ENCODE data around the gene HHATL. TPM values are rescaled to one million over a fixed set of nuclear protein-coding genes. Genes with fewer than 3 reads are reported as not detected.

HHATL gene
- total and polyA plus RNA-seq, 9 donors, result 18.1 to 67.7 (median 45.9) TPM

DNA sequence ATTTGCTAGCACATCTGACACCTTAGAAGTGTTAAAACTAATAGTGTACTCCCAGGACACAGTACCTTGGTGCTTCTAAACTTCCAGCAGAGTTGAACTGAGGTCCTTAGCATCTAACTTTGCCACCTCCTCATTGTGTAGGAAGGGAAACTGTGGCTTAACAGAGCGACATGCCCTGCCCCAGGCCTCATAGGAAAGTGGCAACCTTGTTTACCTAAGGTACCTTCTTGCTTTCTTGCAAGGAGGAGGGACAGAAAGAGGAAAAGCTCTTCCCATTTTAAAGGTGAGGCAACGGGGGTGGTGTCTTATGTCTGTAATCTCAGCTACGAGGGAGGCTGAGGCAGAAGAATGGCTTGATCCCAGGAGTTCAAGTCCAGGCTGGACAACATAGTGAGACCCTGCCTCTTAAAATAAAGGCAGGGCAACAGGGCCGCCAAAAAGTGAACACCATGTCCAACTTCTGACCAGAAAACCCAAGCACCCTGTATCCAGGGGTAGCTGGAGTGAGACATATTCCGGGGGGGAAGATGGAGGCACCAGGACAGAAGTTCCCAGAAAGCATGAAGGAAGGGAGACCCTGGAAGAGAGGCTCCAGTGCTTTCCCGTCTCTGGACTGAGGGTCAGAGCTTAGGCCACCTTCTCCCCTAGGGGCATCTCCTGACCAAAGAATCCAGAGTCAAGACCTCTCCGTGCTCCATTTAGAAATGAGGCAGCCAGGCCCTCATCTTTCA is 17.8 kb downstream of the HHATL start:
- WGBS (ENCODE audit: insufficient coverage), result 86% methylated on average over 4 of the region's 7 CpGs
- H3K27me3 ChIP-seq (ENCODE audit: control insufficient read depth, insufficient read depth, low read length), result peaks cover 11% of the 10 kb centered on the region
- no peak for DNase-seq
- peaks cover 31% of the 10 kb centered on the region for H3K4me1 ChIP-seq (ENCODE audit: control insufficient read depth, insufficient read depth, low read length)
- H3K36me3 ChIP-seq (ENCODE audit: control insufficient read depth, insufficient read depth, low read length), result peaks cover 10% of the 10 kb centered on the region
- H3K27ac ChIP-seq (ENCODE audit: low read length), result peak overlapping the region; percentile 84
- H3K9me3 ChIP-seq (replicated peaks; ENCODE audit: control insufficient read depth, low read depth, low read length), result no peaks in the 10 kb centered on the region
- H3K4me3 ChIP-seq (ENCODE audit: low read length), result no peak overlapping the region

GRCh38 chr3:42683875-42684598 is 18.6 kb downstream of the HHATL start:
- no peak overlapping the region for H3K4me3 ChIP-seq (ENCODE audit: low read length)
- WGBS (ENCODE audit: insufficient coverage), result 79% methylated on average over 3 of the region's 10 CpGs
- no peaks in the 10 kb centered on the region for H3K9me3 ChIP-seq (replicated peaks; ENCODE audit: control insufficient read depth, low read depth, low read length)
- peaks cover 4% of the 10 kb centered on the region for H3K36me3 ChIP-seq (ENCODE audit: control insufficient read depth, insufficient read depth, low read length)
- H3K27ac ChIP-seq (ENCODE audit: low read length), result peak overlapping the region; percentile 84
- peaks cover 11% of the 10 kb centered on the region for H3K27me3 ChIP-seq (ENCODE audit: control insufficient read depth, insufficient read depth, low read length)
- DNase-seq, result peak; percentile 87
- H3K4me1 ChIP-seq (ENCODE audit: control insufficient read depth, insufficient read depth, low read length), result peaks cover 26% of the 10 kb centered on the region

DNA sequence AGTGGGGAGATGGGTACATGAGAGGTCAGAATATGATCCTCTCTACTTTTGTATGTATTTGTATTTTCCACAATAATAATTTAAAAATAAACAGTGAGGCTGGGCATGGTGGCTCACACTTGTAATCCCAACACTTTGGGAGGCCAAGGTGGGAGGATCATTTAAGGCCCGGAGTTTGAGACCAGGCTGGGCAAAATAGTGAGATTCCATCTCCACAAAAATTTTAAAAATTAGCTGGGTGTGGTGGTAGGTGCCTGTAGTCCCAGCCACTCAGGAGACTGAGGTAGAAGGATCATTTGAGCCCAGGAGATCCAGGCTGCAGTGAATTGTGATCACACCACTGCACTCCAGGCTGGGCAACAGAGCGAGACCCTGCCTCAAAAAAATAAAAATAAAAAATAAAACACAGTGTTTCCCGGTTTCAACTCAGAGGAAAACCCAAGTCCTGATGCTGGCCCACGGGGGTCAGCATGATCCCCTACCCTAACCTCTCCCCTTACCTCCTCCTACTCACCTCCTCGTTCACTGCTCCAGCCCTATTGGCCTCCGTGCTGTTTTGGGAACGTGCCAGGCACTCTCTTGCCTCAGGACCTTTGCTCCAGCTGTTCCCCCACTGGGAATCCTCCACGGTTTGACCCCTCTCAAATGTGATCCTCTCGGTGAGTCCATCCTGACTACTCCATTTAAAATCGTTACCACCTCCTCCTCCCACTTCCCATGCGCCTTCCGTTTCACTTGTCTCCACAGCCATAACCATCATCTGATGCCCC is 20.1 kb downstream of the HHATL start:
- Histone ChIP-seq H3K9me3 (replicated peaks; ENCODE audit: control insufficient read depth, low read depth, low read length) (no peaks in the 10 kb centered on the region), H3K36me3 (ENCODE audit: control insufficient read depth, insufficient read depth, low read length) (no peaks in the 10 kb centered on the region), H3K27me3 (ENCODE audit: control insufficient read depth, insufficient read depth, low read length) (peaks cover 11% of the 10 kb centered on the region), H3K4me1 (ENCODE audit: control insufficient read depth, insufficient read depth, low read length) (peaks cover 25% of the 10 kb centered on the region), H3K27ac (ENCODE audit: low read length) (peak overlapping the region; percentile 73), H3K4me3 (ENCODE audit: low read length) (no peak overlapping the region)
- no peak for DNase-seq
- 66% methylated on average over 10 of the region's 12 CpGs for WGBS (ENCODE audit: insufficient coverage)

GRCh38 chr3:42681361-42682038 is 21.1 kb downstream of the HHATL start:
- H3K4me3 ChIP-seq (ENCODE audit: low read length), result no peak overlapping the region
- WGBS (ENCODE audit: insufficient coverage), result 88% methylated on average over 4 of the region's 10 CpGs
- H3K27me3 ChIP-seq (ENCODE audit: control insufficient read depth, insufficient read depth, low read length), result peaks cover 10% of the 10 kb centered on the region
- no peaks in the 10 kb centered on the region for H3K36me3 ChIP-seq (ENCODE audit: control insufficient read depth, insufficient read depth, low read length)
- H3K4me1 ChIP-seq (ENCODE audit: control insufficient read depth, insufficient read depth, low read length), result peaks cover 25% of the 10 kb centered on the region
- no peak for DNase-seq
- H3K27ac ChIP-seq (ENCODE audit: low read length), result no peak overlapping the region
- H3K9me3 ChIP-seq (replicated peaks; ENCODE audit: control insufficient read depth, low read depth, low read length), result no peaks in the 10 kb centered on the region

- Histone ChIP-seq H3K9me3 (replicated peaks; ENCODE audit: control insufficient read depth, low read depth, low read length) (peaks cover 3% of the 10 kb centered on the region), H3K27ac (ENCODE audit: low read length) (no peak overlapping the region), H3K27me3 (ENCODE audit: control insufficient read depth, insufficient read depth, low read length) (peaks cover 5% of the 10 kb centered on the region), H3K4me1 (ENCODE audit: control insufficient read depth, insufficient read depth, low read length) (peaks cover 22% of the 10 kb centered on the region), H3K36me3 (ENCODE audit: control insufficient read depth, insufficient read depth, low read length) (no peaks in the 10 kb centered on the region), H3K4me3 (ENCODE audit: low read length) (no peak overlapping the region)
- WGBS (ENCODE audit: insufficient coverage), result 83% methylated on average over 2 of the region's 4 CpGs
- DNase-seq, result no peak
Observed at GRCh38 chr3:42680806-42681205, 21.8 kb downstream of the HHATL start.

- peaks cover 20% of the 10 kb centered on the region for H3K4me1 ChIP-seq (ENCODE audit: control insufficient read depth, insufficient read depth, low read length)
- H3K27me3 ChIP-seq (ENCODE audit: control insufficient read depth, insufficient read depth, low read length), result no peaks in the 10 kb centered on the region
- H3K9me3 ChIP-seq (replicated peaks; ENCODE audit: control insufficient read depth, low read depth, low read length), result peaks cover 3% of the 10 kb centered on the region
- WGBS (ENCODE audit: insufficient coverage), result no CpG with 5 or more reads among the region's 1 CpG
- no peak overlapping the region for H3K27ac ChIP-seq (ENCODE audit: low read length)
- no peaks in the 10 kb centered on the region for H3K36me3 ChIP-seq (ENCODE audit: control insufficient read depth, insufficient read depth, low read length)
- DNase-seq, result no peak
- no peak overlapping the region for H3K4me3 ChIP-seq (ENCODE audit: low read length)
Observed at GRCh38 chr3:42680271-42680670, 22.3 kb downstream of the HHATL start.

- no peaks in the 10 kb centered on the region for H3K27me3 ChIP-seq (ENCODE audit: control insufficient read depth, insufficient read depth, low read length)
- no peak overlapping the region for H3K4me3 ChIP-seq (ENCODE audit: low read length)
- H3K36me3 ChIP-seq (ENCODE audit: control insufficient read depth, insufficient read depth, low read length), result no peaks in the 10 kb centered on the region
- no peak overlapping the region for H3K27ac ChIP-seq (ENCODE audit: low read length)
- no CpG with 5 or more reads among the region's 2 CpGs for WGBS (ENCODE audit: insufficient coverage)
- peaks cover 3% of the 10 kb centered on the region for H3K9me3 ChIP-seq (replicated peaks; ENCODE audit: control insufficient read depth, low read depth, low read length)
- peaks cover 9% of the 10 kb centered on the region for H3K4me1 ChIP-seq (ENCODE audit: control insufficient read depth, insufficient read depth, low read length)
- DNase-seq, result no peak
Observed at GRCh38 chr3:42678447-42678846, 24.2 kb downstream of the HHATL start.

- no peak for DNase-seq
- no CpG with 5 or more reads among the region's 2 CpGs for WGBS (ENCODE audit: insufficient coverage)
- Histone ChIP-seq H3K9me3 (replicated peaks; ENCODE audit: control insufficient read depth, low read depth, low read length) (peaks cover 3% of the 10 kb centered on the region), H3K27ac (ENCODE audit: low read length) (no peak overlapping the region), H3K4me3 (ENCODE audit: low read length) (no peak overlapping the region), H3K27me3 (ENCODE audit: control insufficient read depth, insufficient read depth, low read length) (no peaks in the 10 kb centered on the region), H3K36me3 (ENCODE audit: control insufficient read depth, insufficient read depth, low read length) (no peaks in the 10 kb centered on the region), H3K4me1 (ENCODE audit: control insufficient read depth, insufficient read depth, low read length) (no peaks in the 10 kb centered on the region)
Observed at GRCh38 chr3:42675909-42676308, 26.7 kb downstream of the HHATL start.

- H3K4me3 ChIP-seq (ENCODE audit: low read length), result no peak overlapping the region
- WGBS (ENCODE audit: insufficient coverage), result no CpG with 5 or more reads among the region's 3 CpGs
- H3K9me3 ChIP-seq (replicated peaks; ENCODE audit: control insufficient read depth, low read depth, low read length), result peaks cover 3% of the 10 kb centered on the region
- no peak overlapping the region for H3K27ac ChIP-seq (ENCODE audit: low read length)
- no peaks in the 10 kb centered on the region for H3K27me3 ChIP-seq (ENCODE audit: control insufficient read depth, insufficient read depth, low read length)
- no peak for DNase-seq
- no peaks in the 10 kb centered on the region for H3K36me3 ChIP-seq (ENCODE audit: control insufficient read depth, insufficient read depth, low read length)
- no peaks in the 10 kb centered on the region for H3K4me1 ChIP-seq (ENCODE audit: control insufficient read depth, insufficient read depth, low read length)
Observed at GRCh38 chr3:42674146-42674545, 28.5 kb downstream of the HHATL start.

DNA sequence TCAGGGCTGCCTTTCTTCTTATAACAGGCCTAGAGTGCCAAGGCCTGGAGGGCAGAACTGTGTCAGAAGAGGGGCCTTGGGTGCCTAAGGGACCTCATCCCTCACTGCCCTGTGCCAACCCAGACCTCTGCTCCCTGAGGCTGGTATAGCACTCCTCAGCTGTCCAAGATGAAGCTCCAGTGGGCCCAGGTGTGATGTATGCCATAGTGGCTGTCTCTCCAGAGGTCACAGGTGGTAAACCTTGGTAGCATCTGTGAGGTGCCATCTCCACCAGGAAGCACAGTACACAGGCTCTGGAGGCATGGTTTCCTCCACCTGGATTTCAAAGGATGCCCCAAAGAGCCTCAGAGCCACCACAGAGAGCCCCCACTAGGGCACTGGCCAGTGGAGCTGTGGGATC is 29.5 kb downstream of the HHATL start:
- Histone ChIP-seq H3K27ac (ENCODE audit: low read length) (no peak overlapping the region), H3K4me3 (ENCODE audit: low read length) (no peak overlapping the region), H3K4me1 (ENCODE audit: control insufficient read depth, insufficient read depth, low read length) (peaks cover 8% of the 10 kb centered on the region), H3K9me3 (replicated peaks; ENCODE audit: control insufficient read depth, low read depth, low read length) (peaks cover 3% of the 10 kb centered on the region), H3K36me3 (ENCODE audit: control insufficient read depth, insufficient read depth, low read length) (no peaks in the 10 kb centered on the region), H3K27me3 (ENCODE audit: control insufficient read depth, insufficient read depth, low read length) (no peaks in the 10 kb centered on the region)
- DNase-seq, result no peak

Measured in muscle of leg (tissue), 11 donors.